AG10803 (cell line): ENCODE results near the gene THOC6.

ENCODE experiments used
- DNase-seq: peaks from one replicate; pipeline ENCODE4 v3.0.0; 2010; ENCODE audit warnings: low read depth
- H3K4me3 ChIP-seq: 2 replicates; pipeline ENCODE4 v1.5.1; 2011; ENCODE audit warnings: mild to moderate bottlenecking, low read length, control low read depth
- TF ChIP-seq, protein P1 (sequence below): conservative IDR thresholded peaks from 2 replicates; pipeline ENCODE4 v1.5.1; 2011; ENCODE audit warnings: mild to moderate bottlenecking, low read length, control low read depth, inconsistent platforms

The THOC6 gene

DNA sequence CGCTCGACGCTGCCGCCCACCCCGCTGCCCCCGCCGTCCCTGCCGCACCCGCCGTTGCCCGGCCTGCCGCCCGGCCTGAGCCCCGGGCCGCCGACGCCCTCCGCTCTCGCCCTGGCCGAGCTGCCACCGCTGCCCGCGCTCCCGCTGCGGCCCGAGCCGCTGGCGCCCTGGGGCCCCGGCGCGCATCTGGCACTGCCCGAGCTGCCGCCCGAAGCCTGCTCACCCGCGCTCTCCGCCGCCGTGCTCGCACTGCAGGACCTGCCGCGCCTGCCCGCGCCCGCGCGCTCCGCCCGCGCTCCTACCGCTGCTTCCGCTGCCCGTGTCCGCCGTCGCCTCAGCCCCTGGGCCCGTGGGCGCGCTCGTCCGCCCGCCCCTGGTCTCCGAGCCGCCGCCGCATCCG, 19.5 kb upstream of the THOC6 start:
- no peak overlapping the region for H3K4me3 ChIP-seq
- TF ChIP-seq, protein P1, sequence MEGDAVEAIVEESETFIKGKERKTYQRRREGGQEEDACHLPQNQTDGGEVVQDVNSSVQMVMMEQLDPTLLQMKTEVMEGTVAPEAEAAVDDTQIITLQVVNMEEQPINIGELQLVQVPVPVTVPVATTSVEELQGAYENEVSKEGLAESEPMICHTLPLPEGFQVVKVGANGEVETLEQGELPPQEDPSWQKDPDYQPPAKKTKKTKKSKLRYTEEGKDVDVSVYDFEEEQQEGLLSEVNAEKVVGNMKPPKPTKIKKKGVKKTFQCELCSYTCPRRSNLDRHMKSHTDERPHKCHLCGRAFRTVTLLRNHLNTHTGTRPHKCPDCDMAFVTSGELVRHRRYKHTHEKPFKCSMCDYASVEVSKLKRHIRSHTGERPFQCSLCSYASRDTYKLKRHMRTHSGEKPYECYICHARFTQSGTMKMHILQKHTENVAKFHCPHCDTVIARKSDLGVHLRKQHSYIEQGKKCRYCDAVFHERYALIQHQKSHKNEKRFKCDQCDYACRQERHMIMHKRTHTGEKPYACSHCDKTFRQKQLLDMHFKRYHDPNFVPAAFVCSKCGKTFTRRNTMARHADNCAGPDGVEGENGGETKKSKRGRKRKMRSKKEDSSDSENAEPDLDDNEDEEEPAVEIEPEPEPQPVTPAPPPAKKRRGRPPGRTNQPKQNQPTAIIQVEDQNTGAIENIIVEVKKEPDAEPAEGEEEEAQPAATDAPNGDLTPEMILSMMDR, result no peak
- DNase-seq, result no peak

DNA sequence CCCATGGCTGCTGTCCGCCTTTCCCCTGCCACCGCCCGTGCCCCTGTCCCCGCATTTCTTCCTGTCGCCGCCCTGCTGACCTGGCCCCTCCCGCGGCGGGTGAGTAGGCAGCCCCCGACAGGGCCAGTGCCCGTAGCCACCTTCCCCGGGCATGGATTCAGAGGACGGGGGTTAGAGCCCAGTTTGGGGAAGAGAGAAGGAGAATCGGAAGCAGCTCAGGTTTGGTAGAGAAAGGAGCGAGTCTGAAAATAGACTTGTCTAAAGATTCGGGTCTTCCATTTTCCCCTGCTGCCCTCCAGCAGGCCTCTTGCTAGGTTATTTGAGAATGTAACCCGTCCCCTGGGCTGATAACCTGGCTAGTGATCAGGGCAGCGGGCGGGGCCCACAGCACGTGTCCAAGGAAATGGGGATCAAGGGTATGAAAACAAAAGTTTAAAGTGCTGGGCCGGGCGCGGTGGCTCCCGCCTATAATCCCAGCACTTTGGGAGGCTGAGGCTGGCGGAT, 19.0 kb upstream of the THOC6 start:
- TF ChIP-seq, protein P1, result no peak
- no peak for DNase-seq
- peak overlapping the region; percentile 27 for H3K4me3 ChIP-seq

- TF ChIP-seq, protein P1, result no peak
These were observed 16.5 kb upstream of the THOC6 start for GRCh38 chr16:3007059-3007956.

GRCh38 chr16:3007957-3008689, 15.7 kb upstream of the THOC6 start:
- TF ChIP-seq, protein P1, result no peak
- no peak for DNase-seq
- H3K4me3 ChIP-seq, result no peak overlapping the region

More at GRCh38 chr16:3007059-3007956, 16.5 kb upstream of the THOC6 start:
- H3K4me3 ChIP-seq, result no peak overlapping the region
- DNase-seq, result no peak

GRCh38 chr16:3008690-3009037, 15.2 kb upstream of the THOC6 start:
- no peak overlapping the region for H3K4me3 ChIP-seq
- DNase-seq, result no peak
- TF ChIP-seq, protein P1, result no peak

DNA sequence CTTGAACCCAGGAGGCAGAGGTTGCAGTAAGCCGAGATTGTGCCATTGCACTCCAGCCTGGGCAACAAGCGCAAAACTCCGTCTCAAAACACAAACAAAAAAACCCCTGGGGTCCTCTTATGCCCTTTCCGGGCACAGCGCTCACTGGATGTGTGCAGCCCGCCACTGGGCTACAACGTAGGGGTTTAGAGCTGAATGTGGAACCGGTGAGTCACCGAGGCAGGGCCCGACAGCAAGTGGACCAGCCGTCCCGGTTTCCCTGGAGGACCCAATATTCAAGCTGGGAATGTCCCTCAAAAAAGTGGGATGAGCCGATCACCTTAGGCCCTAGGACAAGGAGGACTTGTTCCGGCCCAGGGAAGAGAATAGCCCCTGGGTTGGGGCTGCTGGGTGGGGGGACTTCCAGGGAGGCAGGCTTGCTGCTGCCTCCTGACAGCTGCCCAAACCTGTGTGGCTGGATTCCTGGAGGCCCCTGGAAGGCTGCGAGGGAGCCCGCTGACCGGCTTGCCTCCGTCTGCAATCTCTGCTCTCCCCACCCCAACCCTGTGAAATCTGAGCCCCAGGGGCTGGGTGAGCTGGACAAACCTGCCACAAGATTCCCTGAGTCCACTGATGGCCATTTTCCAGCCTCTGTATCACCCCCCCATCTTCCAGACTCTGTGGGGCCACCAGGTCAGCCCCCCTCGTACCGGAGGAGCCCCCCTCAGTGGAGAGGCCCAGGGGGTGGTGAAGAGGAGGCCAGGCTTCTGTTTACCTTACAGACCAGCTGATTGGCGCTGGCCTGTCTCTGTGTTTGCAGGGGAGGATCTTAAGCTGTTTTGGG, 14.1 kb upstream of the THOC6 start:
- no peak for DNase-seq
- H3K4me3 ChIP-seq, result no peak overlapping the region
- TF ChIP-seq, protein P1, result no peak
